ENCODE results near the gene CDK19.

GRCh38 chr6:110815411-110816409 is at the start of gene CDK19:
- TF ChIP-seq POLR2AphosphoS5 (IDR thresholded peaks at IDR 0.05; ENCODE audit: borderline replicate concordance, low read depth, low read length) (peak; percentile 99), EZH2 (IDR thresholded peaks at IDR 0.05) (no peak)

Measured in SK-N-MC (cell line).